ENCODE data around the gene NCKAP1. TPM values are rescaled to one million over a fixed set of nuclear protein-coding genes. Genes with fewer than 3 reads are reported as not detected.

Gene NCKAP1
- total RNA-seq, 1 experiment from 2014 or later = 162 TPM

DNA sequence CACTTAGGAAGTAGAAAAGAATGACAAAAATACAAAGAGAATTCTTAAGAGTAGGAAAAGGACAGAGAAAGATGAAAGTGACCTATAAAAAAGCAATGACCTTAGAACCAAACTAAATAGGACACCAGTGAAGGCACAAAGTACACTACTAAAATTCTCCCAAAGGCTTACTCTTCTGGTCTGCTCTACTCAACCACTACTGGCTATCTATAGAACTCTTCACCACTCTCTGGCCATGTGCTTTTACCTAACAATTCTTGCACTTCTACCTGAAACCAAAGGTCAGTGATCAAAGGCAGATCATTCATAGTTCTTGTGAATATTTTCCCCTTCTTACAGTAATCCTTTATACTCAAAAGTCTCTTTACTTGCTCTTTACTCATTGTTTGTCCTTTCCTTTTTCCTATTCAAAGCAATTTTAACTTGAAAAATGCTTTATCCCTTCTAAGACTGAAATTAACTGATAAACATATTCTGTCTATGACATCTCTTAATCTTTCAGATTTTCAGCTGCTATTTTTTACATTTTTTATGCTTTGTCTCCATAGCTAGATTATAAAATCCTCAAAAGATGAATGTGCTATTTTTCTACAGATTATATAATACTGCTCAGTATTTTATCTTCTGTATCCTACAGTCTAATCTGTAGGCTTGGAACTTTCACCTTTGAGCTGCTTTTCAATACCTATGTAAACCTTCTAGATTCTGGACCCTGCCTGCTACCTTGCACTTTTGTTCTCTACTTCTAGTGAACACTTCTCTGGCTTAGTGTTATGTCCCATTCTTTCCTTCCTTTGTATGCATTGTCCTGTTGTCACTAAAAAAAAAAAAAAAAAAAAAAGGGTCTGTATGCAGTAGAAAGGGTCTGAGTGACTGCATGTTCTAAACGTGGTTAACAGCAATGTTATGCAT lies 64.6 kb downstream of the NCKAP1 start:
- Histone ChIP-seq H3K27me3 (replicated peaks; ENCODE audit: control insufficient read depth, insufficient read depth, low read length) (no peaks in the 10 kb centered on the region), H3K4me3 (ENCODE audit: low read depth, low read length) (no peak overlapping the region), H3K4me1 (peaks cover 16% of the 10 kb centered on the region), H3K9me3 (no peaks in the 10 kb centered on the region), H3K36me3 (ENCODE audit: control insufficient read depth, insufficient read depth, low read length) (no peaks in the 10 kb centered on the region)
- Mint-ChIP-seq H3K9me3 (ENCODE audit: unreplicated experiment) (peaks cover 11% of the 10 kb centered on the region), H3K4me3 (ENCODE audit: unreplicated experiment) (no peak overlapping the region), H3K27ac (ENCODE audit: unreplicated experiment) (no peak overlapping the region), H3K27me3 (ENCODE audit: insufficient read depth, unreplicated experiment) (no peaks in the 10 kb centered on the region), H3K36me3 (ENCODE audit: insufficient read depth, unreplicated experiment) (peaks cover 85% of the 10 kb centered on the region), H3K4me1 (ENCODE audit: low read depth, unreplicated experiment) (peaks cover 22% of the 10 kb centered on the region)
- peak in 1 of 2 experiments; percentile 5 for DNase-seq
- ChIA-PET POLR2A (no interaction called here), CTCF (interaction anchor here (1.0 to 1.2 kb wide), 2 partner anchors 206 to 211 kb away, joined by 3 read pairs; no protein-coding TSS in a partner anchor)
- intact Hi-C loops (cut with micrococcal nuclease; ENCODE audit: unreplicated experiment) = no loop called here
- BruUV-seq (replicated peaks) = TSS peak; percentile 10
- TF ChIP-seq, protein P1, sequence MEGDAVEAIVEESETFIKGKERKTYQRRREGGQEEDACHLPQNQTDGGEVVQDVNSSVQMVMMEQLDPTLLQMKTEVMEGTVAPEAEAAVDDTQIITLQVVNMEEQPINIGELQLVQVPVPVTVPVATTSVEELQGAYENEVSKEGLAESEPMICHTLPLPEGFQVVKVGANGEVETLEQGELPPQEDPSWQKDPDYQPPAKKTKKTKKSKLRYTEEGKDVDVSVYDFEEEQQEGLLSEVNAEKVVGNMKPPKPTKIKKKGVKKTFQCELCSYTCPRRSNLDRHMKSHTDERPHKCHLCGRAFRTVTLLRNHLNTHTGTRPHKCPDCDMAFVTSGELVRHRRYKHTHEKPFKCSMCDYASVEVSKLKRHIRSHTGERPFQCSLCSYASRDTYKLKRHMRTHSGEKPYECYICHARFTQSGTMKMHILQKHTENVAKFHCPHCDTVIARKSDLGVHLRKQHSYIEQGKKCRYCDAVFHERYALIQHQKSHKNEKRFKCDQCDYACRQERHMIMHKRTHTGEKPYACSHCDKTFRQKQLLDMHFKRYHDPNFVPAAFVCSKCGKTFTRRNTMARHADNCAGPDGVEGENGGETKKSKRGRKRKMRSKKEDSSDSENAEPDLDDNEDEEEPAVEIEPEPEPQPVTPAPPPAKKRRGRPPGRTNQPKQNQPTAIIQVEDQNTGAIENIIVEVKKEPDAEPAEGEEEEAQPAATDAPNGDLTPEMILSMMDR (IDR thresholded peaks at IDR 0.05; ENCODE audit: insufficient read depth in 1 of 2, low read depth in 1 of 2, low read length in 1 of 2, severe bottlenecking in 1 of 2, unreplicated experiment in 1 of 2) = no peak

DNA sequence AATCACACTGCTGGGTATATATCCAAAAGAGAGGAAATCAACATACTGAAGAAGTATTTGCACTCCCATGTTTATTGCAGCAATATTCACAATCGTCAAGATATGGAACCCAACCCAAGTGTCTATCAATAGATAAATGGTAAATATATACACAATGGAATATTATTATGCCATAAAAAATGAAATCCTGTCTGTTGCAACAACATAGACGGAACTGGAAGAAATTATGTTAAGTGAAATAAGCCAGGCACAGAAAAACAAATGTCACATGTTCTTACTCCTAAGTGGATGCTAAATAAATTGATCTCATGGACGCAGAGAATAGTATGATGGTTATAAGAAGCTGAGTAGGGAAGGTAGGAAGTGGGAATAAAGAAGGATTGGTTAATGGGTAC lies 65.7 kb downstream of the NCKAP1 start:
- peaks cover 88% of the 10 kb centered on the region for H3K36me3 Mint-ChIP-seq (ENCODE audit: insufficient read depth, unreplicated experiment)
- peaks cover 11% of the 10 kb centered on the region for H3K9me3 Mint-ChIP-seq (ENCODE audit: unreplicated experiment)
- H3K4me3 Mint-ChIP-seq (ENCODE audit: unreplicated experiment) = no peak overlapping the region
- no peak overlapping the region for H3K27ac Mint-ChIP-seq (ENCODE audit: unreplicated experiment)
- H3K4me1 Mint-ChIP-seq (ENCODE audit: low read depth, unreplicated experiment) = peaks cover 29% of the 10 kb centered on the region
- TF ChIP-seq, protein P1 (IDR thresholded peaks at IDR 0.05; ENCODE audit: insufficient read depth in 1 of 2, low read depth in 1 of 2, low read length in 1 of 2, severe bottlenecking in 1 of 2, unreplicated experiment in 1 of 2) = no peak
- Histone ChIP-seq H3K4me1 (peaks cover 16% of the 10 kb centered on the region), H3K36me3 (ENCODE audit: control insufficient read depth, insufficient read depth, low read length) (0 out of 2 replicates have a peak, but pooled peaks cover 1% of the 10 kb centered on the region), H3K27me3 (replicated peaks; ENCODE audit: control insufficient read depth, insufficient read depth, low read length) (no peaks in the 10 kb centered on the region), H3K4me3 (ENCODE audit: low read depth, low read length) (no peak overlapping the region), H3K9me3 (no peaks in the 10 kb centered on the region)
- CTCF ChIA-PET = interaction anchor here (1.1 kb wide), 1 partner anchor 7 kb away, joined by 3 read pairs; no protein-coding TSS in a partner anchor
- no peaks in the 10 kb centered on the region for H3K27me3 Mint-ChIP-seq (ENCODE audit: insufficient read depth, unreplicated experiment)
- intact Hi-C loops (cut with micrococcal nuclease; ENCODE audit: unreplicated experiment) = no loop called here
- POLR2A ChIA-PET = no interaction called here
- BruUV-seq (replicated peaks) = no TSS peak
- DNase-seq = no peak

DNA sequence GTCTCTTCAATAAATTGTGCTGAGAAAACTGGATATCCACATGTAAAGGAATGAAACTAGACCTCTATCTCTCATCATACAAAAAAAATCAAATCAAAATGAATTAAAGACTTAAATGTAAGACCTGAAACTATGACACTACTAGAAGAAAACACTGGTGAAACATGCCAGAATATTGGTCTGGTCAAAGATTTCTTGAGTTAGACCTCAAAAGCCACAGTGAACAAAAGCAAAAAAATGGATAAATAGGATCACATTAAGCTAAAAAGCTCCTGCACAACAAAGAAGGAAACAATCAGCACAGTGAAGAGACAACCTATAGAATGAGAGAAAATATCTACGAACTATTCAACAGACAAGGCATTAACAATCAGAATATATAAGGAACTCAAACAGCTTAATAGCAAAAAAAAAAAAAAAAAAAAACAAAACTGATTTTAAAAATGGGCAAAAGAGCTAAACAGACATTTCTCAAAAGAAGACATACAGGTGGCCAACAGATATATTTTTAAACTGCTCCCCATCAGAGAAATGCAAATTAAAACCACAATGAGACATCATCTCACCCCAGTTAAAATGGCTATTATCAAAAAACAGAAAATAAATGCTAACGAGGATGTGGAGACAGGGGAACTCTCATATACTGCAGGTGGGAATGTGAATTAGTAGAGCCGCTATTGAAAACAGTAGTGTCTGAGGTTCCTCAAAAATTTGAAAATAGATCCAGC lies 66.3 kb downstream of the NCKAP1 start:
- POLR2A ChIA-PET = no interaction called here

More for the DNA sequence above, 66.3 kb downstream of the NCKAP1 start:
- TF ChIP-seq, protein P1 (IDR thresholded peaks at IDR 0.05; ENCODE audit: insufficient read depth in 1 of 2, low read depth in 1 of 2, low read length in 1 of 2, severe bottlenecking in 1 of 2, unreplicated experiment in 1 of 2) = no peak
- Histone ChIP-seq H3K9me3 (no peaks in the 10 kb centered on the region), H3K27me3 (replicated peaks; ENCODE audit: control insufficient read depth, insufficient read depth, low read length) (no peaks in the 10 kb centered on the region), H3K4me1 (peaks cover 16% of the 10 kb centered on the region), H3K36me3 (ENCODE audit: control insufficient read depth, insufficient read depth, low read length) (0 out of 2 replicates have a peak, but pooled peaks cover 1% of the 10 kb centered on the region), H3K4me3 (ENCODE audit: low read depth, low read length) (no peak overlapping the region)
- Mint-ChIP-seq H3K4me3 (ENCODE audit: unreplicated experiment) (no peak overlapping the region), H3K36me3 (ENCODE audit: insufficient read depth, unreplicated experiment) (peaks cover 88% of the 10 kb centered on the region), H3K27me3 (ENCODE audit: insufficient read depth, unreplicated experiment) (no peaks in the 10 kb centered on the region), H3K27ac (ENCODE audit: unreplicated experiment) (no peak overlapping the region), H3K9me3 (ENCODE audit: unreplicated experiment) (peaks cover 11% of the 10 kb centered on the region), H3K4me1 (ENCODE audit: low read depth, unreplicated experiment) (peaks cover 29% of the 10 kb centered on the region)
- no TSS peak for BruUV-seq (replicated peaks)
- intact Hi-C loops (cut with micrococcal nuclease; ENCODE audit: unreplicated experiment) = no loop called here
- CTCF ChIA-PET = interaction anchor here (1.1 kb wide), 1 partner anchor 8 kb away, joined by 3 read pairs; no protein-coding TSS in a partner anchor
- no peak for DNase-seq

Measured in Caco-2 (cell line).